Breast epithelium (tissue), 3 donors: ENCODE measurements around the gene SLC17A3.

Experiments used
- POLR2A ChIP-seq: fragments of 450-650 bp; IDR thresholded peaks from one replicate; pipeline ENCODE4 v1.6.1; 2016; ENCODE audit warnings: antibody characterized with exemption, mild to moderate bottlenecking, moderate library complexity
- POLR2AphosphoS5 ChIP-seq, 3 donors: sonication (generic); formaldehyde crosslinking; IDR thresholded peaks; one replicate each; pipeline ENCODE4 v1.6.1; 2017; ENCODE audit warnings: antibody characterized with exemption in 3 of 3
- TF ChIP-seq, protein P1 (sequence below), 3 donors: fragments of 450-650 bp; IDR thresholded peaks; one replicate each; pipeline ENCODE4 v1.5.1; 2016 to 2017; ENCODE audit warnings: antibody characterized with exemption in 3 of 3, mild to moderate bottlenecking in 3 of 3, moderate library complexity in 3 of 3

- TF ChIP-seq POLR2A (no peak), POLR2AphosphoS5 (IDR thresholded peaks at IDR 0.05) (no peak)
- TF ChIP-seq, protein P1, sequence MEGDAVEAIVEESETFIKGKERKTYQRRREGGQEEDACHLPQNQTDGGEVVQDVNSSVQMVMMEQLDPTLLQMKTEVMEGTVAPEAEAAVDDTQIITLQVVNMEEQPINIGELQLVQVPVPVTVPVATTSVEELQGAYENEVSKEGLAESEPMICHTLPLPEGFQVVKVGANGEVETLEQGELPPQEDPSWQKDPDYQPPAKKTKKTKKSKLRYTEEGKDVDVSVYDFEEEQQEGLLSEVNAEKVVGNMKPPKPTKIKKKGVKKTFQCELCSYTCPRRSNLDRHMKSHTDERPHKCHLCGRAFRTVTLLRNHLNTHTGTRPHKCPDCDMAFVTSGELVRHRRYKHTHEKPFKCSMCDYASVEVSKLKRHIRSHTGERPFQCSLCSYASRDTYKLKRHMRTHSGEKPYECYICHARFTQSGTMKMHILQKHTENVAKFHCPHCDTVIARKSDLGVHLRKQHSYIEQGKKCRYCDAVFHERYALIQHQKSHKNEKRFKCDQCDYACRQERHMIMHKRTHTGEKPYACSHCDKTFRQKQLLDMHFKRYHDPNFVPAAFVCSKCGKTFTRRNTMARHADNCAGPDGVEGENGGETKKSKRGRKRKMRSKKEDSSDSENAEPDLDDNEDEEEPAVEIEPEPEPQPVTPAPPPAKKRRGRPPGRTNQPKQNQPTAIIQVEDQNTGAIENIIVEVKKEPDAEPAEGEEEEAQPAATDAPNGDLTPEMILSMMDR (IDR thresholded peaks at IDR 0.05): no peak
These were observed 8.0 kb downstream of the SLC17A3 start for GRCh38 chr6:25866011-25866410.
